IMR-90 (cell line): ENCODE data around the gene COX8C. TPM values are rescaled to one million over a fixed set of nuclear protein-coding genes. Genes with fewer than 3 reads are reported as not detected.

ENCODE experiments used
- ATAC-seq: fragments of 200-7000 bp; cut with Tn5 transposase; 2 replicates; pipeline ENCODE4 v1.9.1; 2020; ENCODE audit warnings: low read depth, mild to moderate bottlenecking, moderate library complexity
- BruUV-seq: library from RNA; stranded (reverse); fragments of 400-500 nt; replicated peaks from 2 replicates; lab custom pipeline; 2021; lab: Mats Ljungman, UMichigan
- CTCF ChIA-PET: fragments of 300-600 bp; formaldehyde crosslinking; extraction: SDS; loops from one replicate; lab custom pipeline; 2021; ENCODE audit warnings: antibody characterized with exemption; lab: Yijun Ruan, JAX
- POLR2A ChIA-PET: fragments of 300-600 bp; sonication (Branson Sonifier 250); formaldehyde crosslinking; loops from one replicate; lab custom pipeline; 2022; ENCODE audit warnings: antibody characterized with exemption; ENCODE audit not compliant: unreplicated experiment; lab: Charles Lee
- DNase-seq: peaks from one replicate; pipeline ENCODE4 v3.0.0; 2013
- H2AFZ ChIP-seq: replicated peaks from 2 replicates; pipeline ENCODE3; 2013; ENCODE audit warnings: low read length, mild to moderate bottlenecking; ENCODE audit not compliant: poor library complexity
- H2AK5ac ChIP-seq: 2 replicates; pipeline ENCODE4 v1.6.1; 2013; ENCODE audit warnings: low read depth, low read length, inconsistent platforms
- H2AK9ac ChIP-seq: replicated peaks from 2 replicates; pipeline ENCODE3; 2013; ENCODE audit warnings: mild to moderate bottlenecking, low read depth, low read length, moderate library complexity; ENCODE audit not compliant: poor library complexity
- H2BK120ac ChIP-seq: 2 replicates; pipeline ENCODE4 v1.6.1; 2013; ENCODE audit warnings: low read depth, low read length, inconsistent platforms
- H2BK15ac ChIP-seq: 3 replicates; pipeline ENCODE4 v1.6.1; 2013; ENCODE audit warnings: low read depth, low read length, inconsistent platforms
- H2BK20ac ChIP-seq: 2 replicates; pipeline ENCODE4 v1.6.1; 2013; ENCODE audit warnings: low read depth, mild to moderate bottlenecking, inconsistent platforms, low read length, moderate library complexity
- H2BK5ac ChIP-seq: 2 replicates; pipeline ENCODE4 v1.6.1; 2013; ENCODE audit warnings: mild to moderate bottlenecking, low read depth, low read length, inconsistent platforms; ENCODE audit not compliant: poor library complexity, severe bottlenecking
- H3K14ac ChIP-seq: replicated peaks from 2 replicates; pipeline ENCODE4 v1.6.1; 2013; ENCODE audit warnings: low read depth, low read length, inconsistent platforms
- H3K18ac ChIP-seq: 2 replicates; pipeline ENCODE4 v1.6.1; 2013; ENCODE audit warnings: low read depth, low read length, control low read depth
- H3K23ac ChIP-seq: 2 replicates; pipeline ENCODE4 v1.6.1; 2013; ENCODE audit warnings: low read depth, low read length, inconsistent platforms
- H3K27ac ChIP-seq: 2 replicates; pipeline ENCODE4 v1.5.1; 2013; ENCODE audit warnings: mild to moderate bottlenecking, control low read depth, low read length; ENCODE audit not compliant: insufficient read depth
- H3K27me3 ChIP-seq: 2 replicates; pipeline ENCODE4 v1.6.1; 2013; ENCODE audit warnings: low read length; ENCODE audit not compliant: control insufficient read depth, insufficient read depth
- H3K36me3 ChIP-seq: 2 replicates; pipeline ENCODE4 v1.6.1; 2013; ENCODE audit warnings: low read length, mixed read lengths; ENCODE audit not compliant: control insufficient read depth, insufficient read depth
- H3K4ac ChIP-seq: 2 replicates; pipeline ENCODE4 v1.6.1; 2013; ENCODE audit warnings: low read depth, low read length, inconsistent platforms
- H3K4me1 ChIP-seq: 2 replicates; pipeline ENCODE4 v1.6.1; 2013; ENCODE audit warnings: low read length, mixed read lengths; ENCODE audit not compliant: control insufficient read depth, insufficient read depth
- H3K4me2 ChIP-seq: 2 replicates; pipeline ENCODE4 v1.6.1; 2013; ENCODE audit warnings: low read depth, mild to moderate bottlenecking, control low read depth, low read length, moderate library complexity
- H3K4me3 ChIP-seq: 2 replicates; pipeline ENCODE4 v1.5.1; 2013; ENCODE audit warnings: low read depth, mild to moderate bottlenecking, control low read depth, low read length, moderate library complexity; ENCODE audit not compliant: insufficient read depth
- H3K56ac ChIP-seq: 2 replicates; pipeline ENCODE4 v1.6.1; 2013; ENCODE audit warnings: low read length, inconsistent platforms; ENCODE audit not compliant: insufficient read depth; ENCODE audit errors: extremely low read depth
- H3K79me1 ChIP-seq, 2 experiments: 2 replicates each; pipeline ENCODE4 v1.6.1; 2013; ENCODE audit warnings: low read length in 2 of 2, inconsistent platforms in 1 of 2, low read depth in 1 of 2
- H3K9ac ChIP-seq: 2 replicates; pipeline ENCODE4 v1.6.1; 2013; ENCODE audit warnings: low read depth, low read length, control low read depth
- H3K9me1 ChIP-seq: 2 replicates; pipeline ENCODE4 v1.6.1; 2013; ENCODE audit warnings: low read length, inconsistent platforms; ENCODE audit not compliant: insufficient read depth
- H3K9me3 ChIP-seq: 2 replicates; pipeline ENCODE4 v1.6.1; 2013; ENCODE audit warnings: low read length; ENCODE audit not compliant: control insufficient read depth, insufficient read depth
- H4K20me1 ChIP-seq: 2 replicates; pipeline ENCODE4 v1.6.1; 2013; ENCODE audit warnings: low read length, inconsistent platforms; ENCODE audit not compliant: insufficient read depth
- H4K5ac ChIP-seq: 2 replicates; pipeline ENCODE4 v1.6.1; 2013; ENCODE audit warnings: mild to moderate bottlenecking, low read depth, low read length, control low read depth
- H4K8ac ChIP-seq, 2 experiments: 2 replicates each; pipeline ENCODE4 v1.6.1; 2013; ENCODE audit warnings: low read depth in 2 of 2, low read length in 2 of 2, control low read depth in 1 of 2, inconsistent platforms in 1 of 2
- H4K91ac ChIP-seq: 2 replicates; pipeline ENCODE4 v1.6.1; 2013; ENCODE audit warnings: low read depth, low read length, inconsistent platforms; ENCODE audit not compliant: insufficient read depth
- CHD1 ChIP-seq: IDR thresholded peaks from 2 replicates; pipeline ENCODE4 v1.6.1; 2012; ENCODE audit warnings: low read depth, low read length, improper control_type of control experiment
- FOS ChIP-seq: fragments of 150-350 bp; IDR thresholded peaks from 2 replicates; pipeline ENCODE4 v1.6.1; 2016; ENCODE audit warnings: low read depth, low read length
- MAFK ChIP-seq: IDR thresholded peaks from 2 replicates; pipeline ENCODE4 v1.6.1; 2012; ENCODE audit warnings: low read depth, low read length, improper control_type of control experiment
- RFX5 ChIP-seq: IDR thresholded peaks from 2 replicates; pipeline ENCODE4 v1.8.0; 2012; ENCODE audit warnings: low read depth, mild to moderate bottlenecking, low read length, moderate library complexity
- WGBS, 2 experiments: methylation state at CpG; one replicate each; pipeline versions ENCODE4 v1.1.5 to v1.1.7; 2013; ENCODE audit warnings: missing lambda C conversion rate in 2 of 2; ENCODE audit not compliant: insufficient read length in 1 of 2; ENCODE audit errors: extremely low coverage in 2 of 2; 5-methylcytosine and 5-hydroxymethylcytosine counted together
- dilution Hi-C: fragments of 300-500 bp; cut with HindIII; formaldehyde crosslinking; loops from one replicate; pipeline ENCODE4 v1.14.3; 2018; ENCODE audit warnings: low sequenced_read_pairs; ENCODE audit not compliant: unreplicated experiment
- in situ Hi-C: fragments of 300-500 bp; cut with MboI; formaldehyde crosslinking; loops from 3 replicates; pipeline ENCODE4 v1.14.3; 2019; ENCODE audit warnings: low sequenced_read_pairs, inconsistent platforms, mixed read lengths
- intact Hi-C: fragments of 100-400 bp; cut with micrococcal nuclease; formaldehyde crosslinking; loops from 2 replicates; pipeline ENCODE4 v1.10.0; 2022
- polyA plus RNA-seq, 3 experiments: library from polyadenylated mRNA; depleted of rRNA; stranded (reverse); fragments of >200 nt; gene quantifications; 2 replicates each; pipeline ENCODE4 v1.2.3, GENCODE V29; 2012; ENCODE audit warnings: low replicate concordance in 1 of 3
- total RNA-seq: library from RNA; depleted of rRNA; stranded (reverse); fragments of >200 nt; gene quantifications from 2 replicates; pipeline ENCODE4 v1.2.3, GENCODE V29; 2012

Gene COX8C
- total and polyA plus RNA-seq, 2 of the 4 experiments (the other 2 are of a cell fraction): not detected

GRCh38 chr14:93299866-93300265 lies 47.1 kb upstream of the COX8C start:
- CTCF ChIA-PET: no interaction called here
- BruUV-seq: no TSS peak
- DNase-seq (no peak), ATAC-seq (no peak)
- 100% methylated on average over 1 to 3 of the region's 6 CpGs for WGBS, 2 experiments
- no peak overlapping the region for H3K56ac ChIP-seq
- H2AFZ ChIP-seq: no peak overlapping the region
- no peak overlapping the region for H3K4me3 ChIP-seq
- H2BK120ac ChIP-seq: no peak overlapping the region
- no peak overlapping the region for H2BK5ac ChIP-seq
- no peak overlapping the region for H3K27ac ChIP-seq
- peaks cover 14% of the 10 kb centered on the region for H3K9me1 ChIP-seq
- H3K4me1 ChIP-seq: peaks cover 13% of the 10 kb centered on the region
- H2BK15ac ChIP-seq: no peak overlapping the region
- peaks cover 36 to 66% of the 10 kb centered on the region in 2 experiments for H3K79me1 ChIP-seq
- no peak overlapping the region for H3K23ac ChIP-seq
- no peak overlapping the region for H3K14ac ChIP-seq
- H3K4ac ChIP-seq: no peak overlapping the region
- 0 out of 2 replicates have a peak, but pooled peaks cover 1% of the 10 kb centered on the region for H3K36me3 ChIP-seq
- H3K4me2 ChIP-seq: no peak overlapping the region
- H3K9me3 ChIP-seq: no peaks in the 10 kb centered on the region
- H3K18ac ChIP-seq: no peak overlapping the region
- no peak overlapping the region for H2AK9ac ChIP-seq
- no peak overlapping the region for H2AK5ac ChIP-seq
- peaks cover 26% of the 10 kb centered on the region for H4K20me1 ChIP-seq
- no peaks in the 10 kb centered on the region for H3K27me3 ChIP-seq
- no peak overlapping the region for H4K8ac ChIP-seq
- in situ Hi-C loops (loop anchor here (25.0 kb wide), 1 partner anchor 1788 kb away; the partner anchor contains the start of gene PPP4R3A), dilution Hi-C loops (no loop called here), intact Hi-C loops (loop anchor here (2.0 kb wide), 1 partner anchor 17 kb away; no protein-coding TSS in a partner anchor)
- H2BK20ac ChIP-seq: no peak overlapping the region
- H4K5ac ChIP-seq: no peak overlapping the region
- POLR2A ChIA-PET: no interaction called here
- no peak overlapping the region for H4K91ac ChIP-seq
- TF ChIP-seq MAFK (no peak), FOS (no peak), CHD1 (no peak), RFX5 (no peak)
- H3K9ac ChIP-seq: no peak overlapping the region
